ENCODE data around the gene AMN1.

DNA sequence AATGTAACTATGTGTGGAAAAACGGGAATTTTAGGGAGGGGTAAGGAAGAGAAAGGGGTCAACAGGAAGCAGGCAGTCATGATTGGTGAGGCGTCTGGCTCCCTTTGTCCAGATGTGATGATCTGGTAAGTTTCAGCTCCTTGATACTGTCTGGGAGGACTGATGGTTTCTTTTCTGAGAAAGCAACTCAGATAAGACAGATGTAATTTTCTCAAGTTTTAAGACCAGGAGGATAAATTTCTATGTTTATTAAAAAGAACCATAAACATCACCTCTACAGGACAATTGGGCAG, 21.9 kb upstream of the AMN1 start:
- TF ChIP-seq, protein P1, sequence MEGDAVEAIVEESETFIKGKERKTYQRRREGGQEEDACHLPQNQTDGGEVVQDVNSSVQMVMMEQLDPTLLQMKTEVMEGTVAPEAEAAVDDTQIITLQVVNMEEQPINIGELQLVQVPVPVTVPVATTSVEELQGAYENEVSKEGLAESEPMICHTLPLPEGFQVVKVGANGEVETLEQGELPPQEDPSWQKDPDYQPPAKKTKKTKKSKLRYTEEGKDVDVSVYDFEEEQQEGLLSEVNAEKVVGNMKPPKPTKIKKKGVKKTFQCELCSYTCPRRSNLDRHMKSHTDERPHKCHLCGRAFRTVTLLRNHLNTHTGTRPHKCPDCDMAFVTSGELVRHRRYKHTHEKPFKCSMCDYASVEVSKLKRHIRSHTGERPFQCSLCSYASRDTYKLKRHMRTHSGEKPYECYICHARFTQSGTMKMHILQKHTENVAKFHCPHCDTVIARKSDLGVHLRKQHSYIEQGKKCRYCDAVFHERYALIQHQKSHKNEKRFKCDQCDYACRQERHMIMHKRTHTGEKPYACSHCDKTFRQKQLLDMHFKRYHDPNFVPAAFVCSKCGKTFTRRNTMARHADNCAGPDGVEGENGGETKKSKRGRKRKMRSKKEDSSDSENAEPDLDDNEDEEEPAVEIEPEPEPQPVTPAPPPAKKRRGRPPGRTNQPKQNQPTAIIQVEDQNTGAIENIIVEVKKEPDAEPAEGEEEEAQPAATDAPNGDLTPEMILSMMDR (IDR thresholded peaks at IDR 0.05) = no peak
- TF ChIP-seq POLR2A (IDR thresholded peaks at IDR 0.05) = no peak
- no peak for TF ChIP-seq EP300 (IDR thresholded peaks at IDR 0.05)

Measured in tibial nerve (tissue), 4 donors.